HEK293 (cell line): ENCODE results near the gene C1QTNF12.
A peak's percentile ranks its signal among the peaks of the same experiment; 100 is the strongest.

Experiments used
- CTCF ChIA-PET: fragments of 350-600 bp; formaldehyde crosslinking; extraction: SDS; loops from one replicate; lab custom pipeline; 2021; ENCODE audit warnings: antibody characterized with exemption; lab: Yijun Ruan, JAX
- POLR2A ChIA-PET: fragments of 300-600 bp; formaldehyde crosslinking; extraction: SDS; loops from one replicate; lab custom pipeline; 2020; ENCODE audit warnings: antibody characterized with exemption, inconsistent platforms; lab: Yijun Ruan, JAX
- H3K27ac ChIP-seq: fragments of 200-500 bp; sonication (Bioruptor generic); 2 replicates; pipeline ENCODE4 v1.5.1; 2014; ENCODE audit warnings: low read depth, low read length, control low read depth, inconsistent platforms; ENCODE audit errors: extremely low read depth
- H3K36me3 ChIP-seq, 2 experiments: fragments of 200-500 bp in 1 of 2; sonication (Bioruptor generic) in 1 of 2; 1 replicate in 1 of 2; 2 replicates in 1 of 2; pipeline ENCODE4 v1.5.1; 2014 to 2017; ENCODE audit warnings: inconsistent platforms in 2 of 2, low read length in 2 of 2; ENCODE audit not compliant: control insufficient read depth in 2 of 2, insufficient read depth in 1 of 2
- H3K4me1 ChIP-seq: fragments of 200-500 bp; sonication (Bioruptor generic); 2 replicates; pipeline ENCODE4 v1.5.1; 2014; ENCODE audit warnings: mild to moderate bottlenecking, low read length, inconsistent platforms; ENCODE audit not compliant: control insufficient read depth, insufficient read depth
- H3K4me3 ChIP-seq: 2 replicates; pipeline ENCODE4 v1.5.1; 2011; ENCODE audit warnings: low read depth, mild to moderate bottlenecking, control low read depth, low read length, moderate library complexity
- H3K9me3 ChIP-seq: fragments of 200-500 bp; sonication (Bioruptor generic); 2 replicates; pipeline ENCODE4 v1.5.1; 2014; ENCODE audit warnings: low read depth, low read length, inconsistent platforms; ENCODE audit not compliant: control insufficient read depth, insufficient read depth
- SCRT2 ChIP-seq: fragments of 450-650 bp; formaldehyde crosslinking; IDR thresholded peaks from 2 replicates; pipeline ENCODE4 v1.5.1; 2016; ENCODE audit warnings: missing biosample characterization, missing genetic modification characterization
- ZFP69B ChIP-seq: fragments of 450-650 bp; formaldehyde crosslinking; IDR thresholded peaks from 2 replicates; pipeline ENCODE4 v1.5.1; 2016; ENCODE audit warnings: missing biosample characterization, missing genetic modification characterization
- ZNF211 ChIP-seq: fragments of 450-650 bp; formaldehyde crosslinking; IDR thresholded peaks from 2 replicates; pipeline ENCODE4 v1.5.1; 2016; ENCODE audit warnings: low read depth, missing biosample characterization, missing genetic modification characterization
- ZNF341 ChIP-seq: fragments of 450-650 bp; formaldehyde crosslinking; IDR thresholded peaks from 2 replicates; pipeline ENCODE4; 2016; ENCODE audit warnings: low read depth, missing biosample characterization, missing genetic modification characterization
- ZNF561 ChIP-seq: fragments of 450-650 bp; IDR thresholded peaks from 2 replicates; pipeline ENCODE4 v1.5.1; 2018; ENCODE audit warnings: missing biosample characterization, missing genetic modification characterization, borderline replicate concordance
- ZNF571 ChIP-seq: fragments of 450-650 bp; formaldehyde crosslinking; IDR thresholded peaks from 2 replicates; pipeline ENCODE4 v1.5.0; 2017; ENCODE audit warnings: missing biosample characterization, missing genetic modification characterization
- ZNF600 ChIP-seq: fragments of 450-650 bp; formaldehyde crosslinking; IDR thresholded peaks from 2 replicates; pipeline ENCODE4 v1.5.1; 2016; ENCODE audit warnings: missing biosample characterization, missing genetic modification characterization
- ZNF660 ChIP-seq: fragments of 450-650 bp; IDR thresholded peaks from 2 replicates; pipeline ENCODE4 v1.5.1; 2018; ENCODE audit warnings: missing biosample characterization, mild to moderate bottlenecking, missing genetic modification characterization
- ZNF76 ChIP-seq: fragments of 450-650 bp; formaldehyde crosslinking; IDR thresholded peaks from 2 replicates; pipeline ENCODE4; 2016; ENCODE audit warnings: low read depth, missing biosample characterization, missing genetic modification characterization, borderline replicate concordance
- ZNF768 ChIP-seq: fragments of 450-650 bp; formaldehyde crosslinking; IDR thresholded peaks from 2 replicates; pipeline ENCODE4 v1.5.1; 2018; ENCODE audit warnings: missing biosample characterization, mild to moderate bottlenecking, missing genetic modification characterization
- TF ChIP-seq, protein P1 (sequence below): fragments of 450-650 bp; formaldehyde crosslinking; IDR thresholded peaks from 2 replicates; pipeline ENCODE4 v1.5.1; 2016; ENCODE audit warnings: missing biosample characterization, missing genetic modification characterization
- TF ChIP-seq, protein P2 (sequence below): fragments of 450-650 bp; formaldehyde crosslinking; IDR thresholded peaks from 2 replicates; pipeline ENCODE4 v1.5.1; 2016; ENCODE audit warnings: missing biosample characterization, missing genetic modification characterization
- TF ChIP-seq, protein P3 (sequence below): fragments of 450-650 bp; formaldehyde crosslinking; IDR thresholded peaks from 2 replicates; pipeline ENCODE4 v1.5.1; 2017; ENCODE audit warnings: missing biosample characterization, missing genetic modification characterization

C1QTNF12 gene

DNA sequence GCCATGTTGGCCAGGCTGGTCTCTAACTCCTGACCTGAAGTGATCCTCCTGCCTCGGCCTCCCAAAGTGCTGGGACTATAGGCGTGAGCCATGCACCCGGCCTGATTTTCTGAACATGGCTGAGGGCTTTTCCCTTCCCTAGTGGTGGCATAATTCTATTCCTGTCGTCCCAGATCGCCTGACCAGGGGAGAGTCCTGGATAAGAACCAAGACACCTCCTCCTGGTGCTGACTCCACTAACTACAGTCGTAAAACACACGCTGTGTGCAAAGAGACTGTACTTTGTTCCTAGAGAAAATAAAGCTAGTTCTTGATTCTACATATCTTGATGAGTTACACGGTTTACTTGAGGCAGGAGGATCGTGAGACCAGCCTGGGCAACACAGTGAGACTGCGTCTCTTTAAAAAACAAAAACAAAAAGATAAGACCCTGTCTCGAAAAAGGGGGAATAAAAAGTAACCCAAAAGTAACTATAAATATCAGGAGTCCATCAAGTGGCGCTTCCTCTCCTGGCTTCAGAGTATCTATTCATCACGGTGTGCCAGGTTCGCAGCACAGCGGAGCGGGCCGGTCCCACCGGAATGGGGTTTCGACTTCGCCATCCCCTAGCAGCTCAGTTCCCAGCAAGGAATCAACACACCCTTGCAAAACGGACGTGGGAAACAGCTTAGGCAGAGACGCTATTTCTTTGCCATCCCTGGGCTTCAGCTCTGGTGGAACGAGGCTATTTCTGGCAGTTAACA, 15.7 kb downstream of the C1QTNF12 start (continued):
- TF ChIP-seq ZFP69B (tag by site-specific recombination) (0 out of 2 replicates have a peak, but pooled peaks have one; percentile 16), ZNF660 (tag by site-specific recombination) (0 out of 2 replicates have a peak, but pooled peaks have one; percentile 48), ZNF600 (peak; percentile 36; the same call in 1 of the 2 replicates)
- TF ChIP-seq, protein P1, sequence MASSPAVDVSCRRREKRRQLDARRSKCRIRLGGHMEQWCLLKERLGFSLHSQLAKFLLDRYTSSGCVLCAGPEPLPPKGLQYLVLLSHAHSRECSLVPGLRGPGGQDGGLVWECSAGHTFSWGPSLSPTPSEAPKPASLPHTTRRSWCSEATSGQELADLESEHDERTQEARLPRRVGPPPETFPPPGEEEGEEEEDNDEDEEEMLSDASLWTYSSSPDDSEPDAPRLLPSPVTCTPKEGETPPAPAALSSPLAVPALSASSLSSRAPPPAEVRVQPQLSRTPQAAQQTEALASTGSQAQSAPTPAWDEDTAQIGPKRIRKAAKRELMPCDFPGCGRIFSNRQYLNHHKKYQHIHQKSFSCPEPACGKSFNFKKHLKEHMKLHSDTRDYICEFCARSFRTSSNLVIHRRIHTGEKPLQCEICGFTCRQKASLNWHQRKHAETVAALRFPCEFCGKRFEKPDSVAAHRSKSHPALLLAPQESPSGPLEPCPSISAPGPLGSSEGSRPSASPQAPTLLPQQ: peak; percentile 58; the same call in 1 of the 2 replicates
- TF ChIP-seq, protein P2, sequence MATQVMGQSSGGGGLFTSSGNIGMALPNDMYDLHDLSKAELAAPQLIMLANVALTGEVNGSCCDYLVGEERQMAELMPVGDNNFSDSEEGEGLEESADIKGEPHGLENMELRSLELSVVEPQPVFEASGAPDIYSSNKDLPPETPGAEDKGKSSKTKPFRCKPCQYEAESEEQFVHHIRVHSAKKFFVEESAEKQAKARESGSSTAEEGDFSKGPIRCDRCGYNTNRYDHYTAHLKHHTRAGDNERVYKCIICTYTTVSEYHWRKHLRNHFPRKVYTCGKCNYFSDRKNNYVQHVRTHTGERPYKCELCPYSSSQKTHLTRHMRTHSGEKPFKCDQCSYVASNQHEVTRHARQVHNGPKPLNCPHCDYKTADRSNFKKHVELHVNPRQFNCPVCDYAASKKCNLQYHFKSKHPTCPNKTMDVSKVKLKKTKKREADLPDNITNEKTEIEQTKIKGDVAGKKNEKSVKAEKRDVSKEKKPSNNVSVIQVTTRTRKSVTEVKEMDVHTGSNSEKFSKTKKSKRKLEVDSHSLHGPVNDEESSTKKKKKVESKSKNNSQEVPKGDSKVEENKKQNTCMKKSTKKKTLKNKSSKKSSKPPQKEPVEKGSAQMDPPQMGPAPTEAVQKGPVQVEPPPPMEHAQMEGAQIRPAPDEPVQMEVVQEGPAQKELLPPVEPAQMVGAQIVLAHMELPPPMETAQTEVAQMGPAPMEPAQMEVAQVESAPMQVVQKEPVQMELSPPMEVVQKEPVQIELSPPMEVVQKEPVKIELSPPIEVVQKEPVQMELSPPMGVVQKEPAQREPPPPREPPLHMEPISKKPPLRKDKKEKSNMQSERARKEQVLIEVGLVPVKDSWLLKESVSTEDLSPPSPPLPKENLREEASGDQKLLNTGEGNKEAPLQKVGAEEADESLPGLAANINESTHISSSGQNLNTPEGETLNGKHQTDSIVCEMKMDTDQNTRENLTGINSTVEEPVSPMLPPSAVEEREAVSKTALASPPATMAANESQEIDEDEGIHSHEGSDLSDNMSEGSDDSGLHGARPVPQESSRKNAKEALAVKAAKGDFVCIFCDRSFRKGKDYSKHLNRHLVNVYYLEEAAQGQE (tag by site-specific recombination): no peak

DNA sequence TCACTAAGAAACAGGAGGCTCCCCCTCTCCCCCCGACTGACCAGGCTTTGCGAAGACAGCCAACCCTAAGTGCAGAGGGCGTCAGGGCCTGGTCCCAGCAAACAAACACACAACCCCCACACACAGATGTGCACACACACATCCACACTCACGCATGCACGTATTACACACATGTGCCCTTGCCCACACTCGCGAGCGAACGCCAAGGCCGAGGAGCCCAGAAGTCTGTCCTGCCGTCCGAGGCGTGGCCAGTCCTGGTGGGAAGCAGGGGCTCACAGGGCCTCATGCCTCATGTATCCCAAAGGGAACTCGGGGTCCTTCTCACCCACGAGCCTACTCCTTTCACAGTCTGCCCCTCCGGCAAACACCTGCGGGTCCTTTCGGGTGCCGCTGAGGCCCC, 16.8 kb downstream of the C1QTNF12 start:
- Histone ChIP-seq H3K9me3 (no peaks in the 10 kb centered on the region), H3K4me3 (no peak overlapping the region), H3K27ac (no peak overlapping the region), H3K4me1 (no peaks in the 10 kb centered on the region; the same call in 1 of the 2 replicates), H3K36me3 (peaks cover 0 to 61% of the 10 kb centered on the region in 2 experiments; a peak in 2 of 3 replicates)
- ChIA-PET CTCF (interaction anchor here (0.5 to 0.9 kb wide), 2 partner anchors 107 to 169 kb away, joined by 3 to 5 read pairs; no protein-coding TSS in a partner anchor), POLR2A (no interaction called here)
- TF ChIP-seq ZNF571 (tag by site-specific recombination) (no peak), ZNF76 (tag by site-specific recombination) (no peak), SCRT2 (tag by site-specific recombination) (no peak), ZNF341 (tag by site-specific recombination) (no peak), ZNF561 (no peak), ZNF768 (tag by site-specific recombination) (no peak)

DNA sequence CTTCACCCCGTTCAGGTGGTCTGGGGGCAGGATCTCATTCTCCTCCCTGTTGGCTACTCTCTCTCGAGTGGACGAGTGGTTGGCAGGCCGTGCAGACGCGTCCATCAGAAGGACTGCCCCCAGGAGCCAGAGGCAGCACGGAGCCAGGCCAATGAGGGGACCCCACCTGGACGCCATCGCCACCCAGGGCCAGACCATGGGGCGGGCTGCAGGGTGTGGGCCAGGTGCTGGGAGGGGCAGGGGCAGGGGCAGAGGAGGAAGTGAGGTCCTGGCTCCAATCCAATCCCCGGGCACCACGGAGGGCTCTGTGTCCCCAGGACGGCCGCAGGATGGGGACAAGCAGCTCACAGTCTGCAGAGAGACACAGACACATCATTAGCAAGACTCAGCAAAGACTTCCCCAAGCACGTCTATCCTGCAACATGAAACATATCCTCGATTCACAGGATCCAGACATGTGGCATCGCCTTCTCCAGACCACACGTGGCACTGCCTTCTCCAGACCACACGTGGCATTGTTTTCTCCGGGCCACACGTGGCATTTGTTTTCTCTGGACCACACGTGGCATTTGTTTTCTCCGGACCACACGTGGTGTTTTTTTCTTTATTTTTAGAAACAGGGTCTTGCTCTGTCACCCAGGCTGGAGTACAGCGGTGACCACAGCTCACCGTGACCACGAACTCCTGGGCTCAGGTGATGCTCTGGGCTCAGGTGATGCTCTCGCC, 17.8 kb downstream of the C1QTNF12 start:
- CTCF ChIA-PET: interaction anchor here (0.9 kb wide), 1 partner anchor 106 kb away, joined by 5 read pairs; no protein-coding TSS in a partner anchor
- Histone ChIP-seq H3K4me3 (no peak overlapping the region), H3K27ac (no peak overlapping the region), H3K36me3 (peaks cover 0 to 63% of the 10 kb centered on the region in 2 experiments; a peak in 2 of 3 replicates), H3K4me1 (no peaks in the 10 kb centered on the region; the same call in 1 of the 2 replicates), H3K9me3 (no peaks in the 10 kb centered on the region)
- POLR2A ChIA-PET: no interaction called here
- TF ChIP-seq ZNF211 (tag by site-specific recombination): no peak
- TF ChIP-seq, protein P3, sequence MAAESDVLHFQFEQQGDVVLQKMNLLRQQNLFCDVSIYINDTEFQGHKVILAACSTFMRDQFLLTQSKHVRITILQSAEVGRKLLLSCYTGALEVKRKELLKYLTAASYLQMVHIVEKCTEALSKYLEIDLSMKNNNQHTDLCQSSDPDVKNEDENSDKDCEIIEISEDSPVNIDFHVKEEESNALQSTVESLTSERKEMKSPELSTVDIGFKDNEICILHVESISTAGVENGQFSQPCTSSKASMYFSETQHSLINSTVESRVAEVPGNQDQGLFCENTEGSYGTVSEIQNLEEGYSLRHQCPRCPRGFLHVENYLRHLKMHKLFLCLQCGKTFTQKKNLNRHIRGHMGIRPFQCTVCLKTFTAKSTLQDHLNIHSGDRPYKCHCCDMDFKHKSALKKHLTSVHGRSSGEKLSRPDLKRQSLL (tag by site-specific recombination): peak; percentile 86
